ENCODE results near the gene UMPS.

The UMPS gene

GRCh38 chr3:124722589-124722988 is 7.7 kb upstream of the UMPS start:
- DNase-seq (ENCODE audit: low read depth, low spot score) = no peak
- ChIA-PET CTCF (interaction anchor here (0.7 to 1.5 kb wide), 7 partner anchors 22 to 163 kb away, joined by 3 to 7 read pairs (median 4); no protein-coding TSS in a partner anchor), POLR2A (no interaction called here)
- no peak overlapping the region for H3K4me3 ChIP-seq (ENCODE audit: low read depth, low read length)
- TF ChIP-seq CTCF (IDR thresholded peaks at IDR 0.05; ENCODE audit: insufficient read depth, low read length, missing control alignments) = no peak

- POLR2A ChIA-PET = no interaction called here
- no peak for TF ChIP-seq CTCF (IDR thresholded peaks at IDR 0.05; ENCODE audit: insufficient read depth, low read length, missing control alignments)
- CTCF ChIA-PET = interaction anchor here (1.0 to 2.8 kb wide), 5 partner anchors 9 to 171 kb away, joined by 3 to 14 read pairs (median 9); no protein-coding TSS in a partner anchor
- H3K4me3 ChIP-seq (ENCODE audit: low read depth, low read length) = peak overlapping the region; percentile 100
- no peak for DNase-seq (ENCODE audit: low read depth, low spot score)
Observed at GRCh38 chr3:124730941-124731297, 667 bp downstream of the UMPS start.

- ChIA-PET CTCF (interaction anchor here (1.5 to 2.8 kb wide), 5 partner anchors 8 to 172 kb away, joined by 4 to 14 read pairs (median 9); no protein-coding TSS in a partner anchor), POLR2A (no interaction called here)
- no peak for DNase-seq (ENCODE audit: low read depth, low spot score)
- no peak for TF ChIP-seq CTCF (IDR thresholded peaks at IDR 0.05; ENCODE audit: insufficient read depth, low read length, missing control alignments)
- no peak overlapping the region for H3K4me3 ChIP-seq (ENCODE audit: low read depth, low read length)
Observed at GRCh38 chr3:124731760-124732159, 1.5 kb downstream of the UMPS start.

- ChIA-PET CTCF (interaction anchor here (1.0 to 1.8 kb wide), 4 partner anchors 9 to 176 kb away, joined by 3 to 7 read pairs (median 4); no protein-coding TSS in a partner anchor), POLR2A (no interaction called here)
- DNase-seq (ENCODE audit: low read depth, low spot score) = no peak
- H3K4me3 ChIP-seq (ENCODE audit: low read depth, low read length) = no peak overlapping the region
- TF ChIP-seq CTCF (IDR thresholded peaks at IDR 0.05; ENCODE audit: insufficient read depth, low read length, missing control alignments) = no peak
Observed at GRCh38 chr3:124741027-124741426, 10.8 kb downstream of the UMPS start.

- no peak for TF ChIP-seq CTCF (IDR thresholded peaks at IDR 0.05; ENCODE audit: insufficient read depth, low read length, missing control alignments)
- no peak overlapping the region for H3K4me3 ChIP-seq (ENCODE audit: low read depth, low read length)
- POLR2A ChIA-PET = no interaction called here
- DNase-seq (ENCODE audit: low read depth, low spot score) = no peak
- CTCF ChIA-PET = interaction anchor here (1.3 to 5.1 kb wide), 2 partner anchors 15 to 156 kb away, joined by 5 to 21 read pairs; no protein-coding TSS in a partner anchor
Observed at GRCh38 chr3:124745756-124746155, 15.5 kb downstream of the UMPS start.

- ChIA-PET POLR2A (interaction anchor here (1.7 kb wide), 1 partner anchor 12 kb away, joined by 4 read pairs; no protein-coding TSS in a partner anchor), CTCF (interaction anchor here (0.6 to 5.1 kb wide), 6 partner anchors 11 to 182 kb away, joined by 3 to 21 read pairs (median 6); no protein-coding TSS in a partner anchor)
- H3K4me3 ChIP-seq (ENCODE audit: low read depth, low read length) = no peak overlapping the region
- no peak for TF ChIP-seq CTCF (IDR thresholded peaks at IDR 0.05; ENCODE audit: insufficient read depth, low read length, missing control alignments)
- no peak for DNase-seq (ENCODE audit: low read depth, low spot score)
Observed at GRCh38 chr3:124747111-124747981, 17.1 kb downstream of the UMPS start.

Measured in AG04449 (cell line).